HL-60 (cell line): ENCODE measurements around the gene CERS6.

Experiments used
- CTCF ChIP-seq: IDR thresholded peaks from one replicate; pipeline ENCODE4 v1.5.1; 2011; ENCODE audit warnings: low read length, control low read depth, inconsistent platforms; ENCODE audit not compliant: insufficient read depth
- GABPA ChIP-seq: IDR thresholded peaks from 2 replicates; pipeline ENCODE4 v1.6.1; 2012; ENCODE audit warnings: low read depth
- POLR2AphosphoS5 ChIP-seq: IDR thresholded peaks from 2 replicates; pipeline ENCODE4 v1.6.1; 2012; ENCODE audit warnings: low read depth
- REST ChIP-seq: IDR thresholded peaks from 2 replicates; pipeline ENCODE4 v1.6.1; 2012; ENCODE audit warnings: low read depth; ENCODE audit not compliant: insufficient replicate concordance

- no peak for TF ChIP-seq CTCF
- TF ChIP-seq REST, result no peak
- no peak for TF ChIP-seq GABPA
- no peak for TF ChIP-seq POLR2AphosphoS5
Measured at GRCh38 chr2:168798076-168798887, 342.2 kb downstream of the CERS6 start.
